Endothelial cell of umbilical vein (primary cell): ENCODE results near the gene DDB1. TPM values are rescaled to one million over a fixed set of nuclear protein-coding genes. Genes with fewer than 3 reads are reported as not detected.

Source experiments
- BruUV-seq: library from RNA; stranded (reverse); fragments of 400-500 nt; replicated peaks from 2 replicates; lab custom pipeline; 2021; lab: Mats Ljungman, UMichigan
- CTCF ChIA-PET: fragments of 300-600, 350-600 bp; sonication (Branson Sonifier 250); formaldehyde crosslinking; loops from one replicate; lab custom pipeline; 2021; ENCODE audit warnings: antibody characterized with exemption, inconsistent platforms; lab: Charles Lee
- POLR2A ChIA-PET: fragments of 300-600, 350-600 bp; sonication (Branson Sonifier 250); formaldehyde crosslinking; loops from one replicate; lab custom pipeline; 2021; ENCODE audit warnings: antibody characterized with exemption, inconsistent platforms; lab: Charles Lee
- DNase-seq: peaks from one replicate; pipeline ENCODE4 v3.0.0-alpha.2; 2011; ENCODE audit warnings: low read depth, low spot score
- FAIRE-seq: peaks from 2 replicates; lab custom pipeline; 2011; peaks lifted over from hg19 to GRCh38; lab: Jason Lieb, UNC
- H2AFZ ChIP-seq: 2 replicates; pipeline ENCODE4 v1.6.0; 2012; ENCODE audit warnings: low read depth, low read length, control low read depth, inconsistent platforms
- H3K27ac ChIP-seq: 2 replicates; pipeline ENCODE4 v1.5.1; 2011; ENCODE audit warnings: low read depth, mild to moderate bottlenecking, control low read depth, low read length, moderate library complexity; ENCODE audit not compliant: insufficient read depth
- H3K27me3 ChIP-seq, 2 experiments: 2 replicates each; pipeline versions ENCODE4 v1.6.0 to v1.6.1; 2011; ENCODE audit warnings: low read length in 2 of 2, mixed read lengths in 1 of 2; ENCODE audit not compliant: control insufficient read depth in 2 of 2, insufficient read depth in 2 of 2
- H3K36me3 ChIP-seq, 2 experiments: 2 replicates in 1 of 2; 3 replicates in 1 of 2; pipeline ENCODE4 v1.5.1; 2011; ENCODE audit warnings: low read length in 2 of 2, mild to moderate bottlenecking in 1 of 2, moderate library complexity in 1 of 2; ENCODE audit not compliant: control insufficient read depth in 2 of 2, insufficient read depth in 2 of 2; ENCODE audit errors: extremely low read depth in 1 of 2
- H3K4me1 ChIP-seq: 3 replicates; pipeline ENCODE4 v1.5.1; 2011; ENCODE audit warnings: mild to moderate bottlenecking, low read length; ENCODE audit not compliant: control insufficient read depth, insufficient read depth; ENCODE audit errors: extremely low read depth
- H3K4me2 ChIP-seq: 2 replicates; pipeline ENCODE4 v1.6.1; 2011; ENCODE audit warnings: low read length, control low read depth, mixed read lengths; ENCODE audit not compliant: insufficient read depth
- H3K4me3 ChIP-seq, 3 experiments: fragments of 200-600 bp in 1 of 3; sonication (generic), shearing (Covaris generic) in 1 of 3; replicated peaks in 1 of 3; 2 replicates each; pipeline ENCODE4 v1.5.1; 2011 to 2016; ENCODE audit warnings: control low read depth in 3 of 3, low read length in 3 of 3, mild to moderate bottlenecking in 2 of 3, inconsistent platforms in 1 of 3, low read depth in 1 of 3, moderate library complexity in 1 of 3; ENCODE audit not compliant: insufficient read depth in 1 of 3
- H3K79me2 ChIP-seq: 2 replicates; pipeline ENCODE4 v1.6.0; 2012; ENCODE audit warnings: low read length, inconsistent platforms; ENCODE audit not compliant: control insufficient read depth, insufficient read depth
- H3K9ac ChIP-seq: replicated peaks from 2 replicates; pipeline ENCODE3; 2011; ENCODE audit warnings: low read length, control low read depth; ENCODE audit not compliant: insufficient read depth; ENCODE audit errors: extremely low read depth
- H3K9me1 ChIP-seq: replicated peaks from 3 replicates; pipeline ENCODE4 v1.6.0; 2011; ENCODE audit warnings: mild to moderate bottlenecking, low read length; ENCODE audit not compliant: control insufficient read depth, insufficient read depth; ENCODE audit errors: extremely low read depth
- H3K9me3 ChIP-seq: replicated peaks from 2 replicates; pipeline ENCODE4 v1.5.1; 2012; ENCODE audit warnings: low read length, inconsistent platforms; ENCODE audit not compliant: control insufficient read depth, insufficient read depth
- H4K20me1 ChIP-seq: replicated peaks from 2 replicates; pipeline ENCODE3; 2011; ENCODE audit warnings: mild to moderate bottlenecking, low read length; ENCODE audit not compliant: control insufficient read depth, insufficient read depth; ENCODE audit errors: extremely low read depth
- EZH2 ChIP-seq: IDR thresholded peaks from 2 replicates; pipeline ENCODE4 v1.6.1; 2012; ENCODE audit warnings: borderline replicate concordance, low read depth, mild to moderate bottlenecking, moderate library complexity, low read length, inconsistent platforms; ENCODE audit not compliant: severe bottlenecking
- FOS ChIP-seq: IDR thresholded peaks from 2 replicates; pipeline ENCODE4 v1.6.1; 2011; ENCODE audit warnings: mild to moderate bottlenecking, low read length, moderate library complexity, borderline replicate concordance; ENCODE audit not compliant: insufficient read depth
- GATA2 ChIP-seq: IDR thresholded peaks from 2 replicates; pipeline ENCODE4 v1.7.0; 2011; ENCODE audit warnings: low read depth, mild to moderate bottlenecking, moderate library complexity, mixed read lengths, low read length; ENCODE audit not compliant: insufficient read length, insufficient read depth
- JUN ChIP-seq: IDR thresholded peaks from 2 replicates; pipeline ENCODE4 v1.6.1; 2011; ENCODE audit warnings: borderline replicate concordance, low read depth; ENCODE audit not compliant: insufficient read length, insufficient read depth
- MYC ChIP-seq: IDR thresholded peaks from one replicate; pipeline ENCODE4 v1.6.1; 2011; ENCODE audit warnings: mild to moderate bottlenecking, low read depth, low read length
- POLR2A ChIP-seq: IDR thresholded peaks from 2 replicates; pipeline ENCODE4 v1.6.1; 2012; ENCODE audit warnings: low read depth, mild to moderate bottlenecking, control low read depth, low read length
- POLR2AphosphoS5 ChIP-seq: IDR thresholded peaks from 2 replicates; pipeline ENCODE4 v1.6.1; 2012; ENCODE audit warnings: low read depth, mild to moderate bottlenecking, control low read depth, low read length, moderate library complexity; ENCODE audit not compliant: insufficient read depth
- dilution Hi-C: fragments of 300-500 bp; cut with MboI; formaldehyde crosslinking; loops from one replicate; pipeline ENCODE4 v1.15.0; 2019; ENCODE audit warnings: low sequenced_read_pairs; ENCODE audit not compliant: extremely low pct_ligation_motif_present
- intact Hi-C: fragments of 100-400 bp; cut with micrococcal nuclease; formaldehyde crosslinking; loops from one replicate; pipeline ENCODE4 v1.10.0; 2022
- polyA plus RNA-seq, 4 experiments: library from polyadenylated mRNA; depleted of rRNA in 3 of 4; stranded (reverse) in 3 of 4; unstranded in 1 of 4; fragments of >200 nt; gene quantifications; 2 replicates each; pipeline versions ENCODE4 v1.2.1 to v1.2.3, GENCODE V29; 2011 to 2012; ENCODE audit warnings: missing spikeins in 1 of 4
- total RNA-seq: library from RNA; stranded (reverse); gene quantifications from 2 replicates; pipeline ENCODE4 v1.2.3, GENCODE V29; 2021
- TF ChIP-seq, protein P1 (sequence below): IDR thresholded peaks from 2 replicates; pipeline ENCODE4 v1.6.1; 2011; ENCODE audit not compliant: insufficient read depth, insufficient read length
- TF ChIP-seq, protein P2 (sequence below), 2 donors: IDR thresholded peaks; 1 replicate in 1 of 2; 2 replicates in 1 of 2; pipeline ENCODE4 v1.5.1; 2011; ENCODE audit warnings: low read length in 2 of 2, mild to moderate bottlenecking in 2 of 2, moderate library complexity in 2 of 2, control low read depth in 1 of 2, inconsistent platforms in 1 of 2, low read depth in 1 of 2; ENCODE audit not compliant: insufficient read depth in 1 of 2; ENCODE audit errors: extremely low read depth in 1 of 2

DDB1 gene
- total and polyA plus RNA-seq, 2 donors (not counting 3 experiments of a cell fraction or from before 2014, with no cell fraction given) = 229 to 230 TPM

DNA sequence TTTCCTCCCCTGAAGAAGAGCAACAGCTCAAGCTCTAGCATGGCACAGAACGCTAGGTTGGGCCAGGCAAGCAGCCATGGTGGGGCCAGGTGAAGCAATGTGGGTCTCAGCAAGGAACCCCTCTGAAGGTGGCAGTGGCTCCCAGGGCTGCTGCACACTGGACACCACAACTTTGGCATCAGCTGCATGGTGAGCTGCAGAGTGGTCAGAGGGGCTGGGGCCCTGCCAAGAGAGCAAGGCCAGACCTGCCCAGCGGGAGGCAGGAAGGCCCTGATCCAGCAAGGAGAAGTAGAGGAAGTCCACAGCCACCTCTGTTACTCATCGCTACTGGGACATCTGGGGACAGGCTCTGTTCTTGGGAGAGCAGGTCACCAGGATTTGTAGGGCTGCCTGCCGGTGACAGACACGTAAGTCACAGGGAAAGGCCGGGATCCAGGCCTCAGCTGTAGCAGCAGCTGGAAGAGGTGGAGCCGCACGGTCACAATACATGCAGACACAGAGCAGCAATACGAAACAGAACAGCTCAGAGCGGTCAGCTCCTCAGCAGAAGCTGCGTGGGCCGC, 16.4 kb upstream of the DDB1 start:
- dilution Hi-C loops = no loop called here
- CTCF ChIA-PET = interaction anchor here (0.6 to 2.5 kb wide), 7 partner anchors 11 to 36 kb away, joined by 3 to 31 read pairs (median 8); partner anchors contain the start of genes CYB561A3 and TMEM138
- H3K36me3 ChIP-seq = peaks cover 0 to 20% of the 10 kb centered on the region in 2 experiments
- intact Hi-C loops = no loop called here
- no peak overlapping the region for H3K4me2 ChIP-seq
- H4K20me1 ChIP-seq = no peaks in the 10 kb centered on the region
- FAIRE-seq (no peak), DNase-seq (no peak)
- no peak overlapping the region for H3K4me3 ChIP-seq
- no peak overlapping the region for H3K9ac ChIP-seq
- H3K9me3 ChIP-seq = no peaks in the 10 kb centered on the region
- H3K27ac ChIP-seq = no peak overlapping the region
- TF ChIP-seq POLR2A (no peak), MYC (no peak), JUN (no peak), POLR2AphosphoS5 (no peak), EZH2 (no peak), FOS (no peak), GATA2 (no peak)
- TF ChIP-seq, protein P1, sequence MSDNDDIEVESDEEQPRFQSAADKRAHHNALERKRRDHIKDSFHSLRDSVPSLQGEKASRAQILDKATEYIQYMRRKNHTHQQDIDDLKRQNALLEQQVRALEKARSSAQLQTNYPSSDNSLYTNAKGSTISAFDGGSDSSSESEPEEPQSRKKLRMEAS = no peak
- TF ChIP-seq, protein P2, sequence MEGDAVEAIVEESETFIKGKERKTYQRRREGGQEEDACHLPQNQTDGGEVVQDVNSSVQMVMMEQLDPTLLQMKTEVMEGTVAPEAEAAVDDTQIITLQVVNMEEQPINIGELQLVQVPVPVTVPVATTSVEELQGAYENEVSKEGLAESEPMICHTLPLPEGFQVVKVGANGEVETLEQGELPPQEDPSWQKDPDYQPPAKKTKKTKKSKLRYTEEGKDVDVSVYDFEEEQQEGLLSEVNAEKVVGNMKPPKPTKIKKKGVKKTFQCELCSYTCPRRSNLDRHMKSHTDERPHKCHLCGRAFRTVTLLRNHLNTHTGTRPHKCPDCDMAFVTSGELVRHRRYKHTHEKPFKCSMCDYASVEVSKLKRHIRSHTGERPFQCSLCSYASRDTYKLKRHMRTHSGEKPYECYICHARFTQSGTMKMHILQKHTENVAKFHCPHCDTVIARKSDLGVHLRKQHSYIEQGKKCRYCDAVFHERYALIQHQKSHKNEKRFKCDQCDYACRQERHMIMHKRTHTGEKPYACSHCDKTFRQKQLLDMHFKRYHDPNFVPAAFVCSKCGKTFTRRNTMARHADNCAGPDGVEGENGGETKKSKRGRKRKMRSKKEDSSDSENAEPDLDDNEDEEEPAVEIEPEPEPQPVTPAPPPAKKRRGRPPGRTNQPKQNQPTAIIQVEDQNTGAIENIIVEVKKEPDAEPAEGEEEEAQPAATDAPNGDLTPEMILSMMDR (IDR thresholded peaks at IDR 0.05; ENCODE audit: extremely low read depth in 1 of 2, insufficient read depth in 1 of 2, low read depth in 1 of 2, low read length in 2 of 2) = no peak
- no peaks in the 10 kb centered on the region for H3K9me1 ChIP-seq
- H3K79me2 ChIP-seq = no peaks in the 10 kb centered on the region
- POLR2A ChIA-PET = interaction anchor here (2.2 kb wide), 1 partner anchor 13 kb away, joined by 17 read pairs; the partner anchor contains the start of genes CYB561A3 and TMEM138
- no peak overlapping the region for H2AFZ ChIP-seq
- BruUV-seq = no TSS peak
- H3K27me3 ChIP-seq = no peaks in the 10 kb centered on the region
- H3K4me1 ChIP-seq = peaks cover 14% of the 10 kb centered on the region
